Activated CD8-positive, alpha-beta T cell treated with anti-CD3 and anti-CD28 coated beads for 36 hours (primary cell): ENCODE results near the gene ZNF670. TPM values are rescaled to one million over a fixed set of nuclear protein-coding genes. Genes with fewer than 3 reads are reported as not detected.

Experiments used
- ATAC-seq: fragments of 200-7000 bp; cut with Tn5 transposase; one replicate; pipeline ENCODE4 v1.10.0; 2021; ENCODE audit warnings: mild to moderate bottlenecking, moderate library complexity
- CTCF ChIA-PET: fragments of 350-600 bp; sonication (Branson Sonifier 250); formaldehyde crosslinking; loops from one replicate; lab custom pipeline; 2021; ENCODE audit warnings: antibody characterized with exemption; lab: Charles Lee
- POLR2A ChIA-PET: fragments of 350-600 bp; sonication (Branson Sonifier 250); formaldehyde crosslinking; loops from one replicate; lab custom pipeline; 2021; ENCODE audit warnings: antibody characterized with exemption; lab: Charles Lee
- DNase-seq: peaks from one replicate; pipeline ENCODE4 v3.0.0-alpha.2; 2020
- H3K27ac Mint-ChIP-seq: one replicate; pipeline ENCODE4 v1.8.0; 2021; ENCODE audit warnings: mild to moderate bottlenecking, mixed read lengths
- H3K27me3 Mint-ChIP-seq: one replicate; pipeline ENCODE4 v1.8.0; 2021; ENCODE audit warnings: mixed read lengths
- H3K36me3 Mint-ChIP-seq: one replicate; pipeline ENCODE4 v1.8.0; 2021; ENCODE audit warnings: low read depth, mixed read lengths
- H3K4me1 Mint-ChIP-seq: one replicate; pipeline ENCODE4 v1.8.0; 2021; ENCODE audit warnings: low read depth, mixed read lengths
- H3K4me3 Mint-ChIP-seq: one replicate; pipeline ENCODE4 v1.8.0; 2021; ENCODE audit warnings: mild to moderate bottlenecking, moderate library complexity, mixed read lengths
- H3K9me3 Mint-ChIP-seq: one replicate; pipeline ENCODE4 v1.8.0; 2021; ENCODE audit warnings: mixed read lengths
- CTCF ChIP-seq: fragments of 200-600 bp; IDR thresholded peaks from one replicate; pipeline ENCODE4 v1.8.0; 2022; ENCODE audit warnings: antibody characterized with exemption, mild to moderate bottlenecking
- intact Hi-C: fragments of 100-400 bp; cut with micrococcal nuclease; formaldehyde crosslinking; loops from one replicate; pipeline ENCODE4 v1.10.0; 2022
- total RNA-seq, 2 experiments: library from RNA; stranded (reverse); gene quantifications; one replicate each; pipeline ENCODE4 v1.2.3, GENCODE V29; 2021

Gene ZNF670
- total RNA-seq, 2 experiments from 2014 or later = 3.3 to 4.0 TPM

DNA sequence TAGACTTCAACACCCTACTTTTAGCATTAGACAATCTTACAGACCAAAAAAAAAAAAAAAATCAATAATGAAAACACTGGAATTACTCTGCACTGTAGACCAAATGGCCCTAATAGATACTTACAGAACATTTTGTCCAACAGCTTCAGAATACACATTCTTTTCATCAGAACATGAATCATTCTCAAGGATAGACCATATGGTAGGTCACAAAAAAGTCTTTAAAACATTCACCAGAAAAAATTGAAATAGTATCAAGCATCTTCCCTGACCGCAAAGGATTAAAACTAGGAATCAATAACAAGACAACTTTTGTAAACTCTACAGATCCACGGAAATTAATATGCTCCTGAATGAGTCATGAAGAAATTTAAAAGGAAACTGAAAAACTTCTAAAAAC, 22.5 kb downstream of the ZNF670 start:
- H3K27ac Mint-ChIP-seq = no peak overlapping the region

DNA sequence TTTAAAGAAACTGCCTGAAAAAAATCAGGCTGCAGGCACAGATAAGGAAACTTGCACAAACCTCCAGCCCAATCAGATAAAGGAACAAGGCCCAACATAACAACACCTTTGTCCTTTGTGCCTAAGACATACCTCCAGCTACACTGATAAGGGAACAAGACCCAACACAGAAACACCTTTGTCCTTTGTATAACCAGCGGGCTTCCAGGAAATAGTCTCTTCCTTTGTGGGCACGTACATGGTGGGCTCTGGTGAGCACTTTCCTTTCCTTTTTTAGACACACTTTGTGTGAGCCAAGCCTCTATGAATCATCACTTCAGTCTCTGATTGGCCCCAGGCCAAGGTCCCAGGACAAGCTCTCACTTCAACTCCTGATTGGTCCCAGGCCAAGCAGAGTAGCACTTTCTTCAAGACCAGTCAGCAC, 23.6 kb downstream of the ZNF670 start:
- ATAC-seq (peak; percentile 81), DNase-seq (peak; percentile 51)
- no peak overlapping the region for H3K4me3 Mint-ChIP-seq
- H3K36me3 Mint-ChIP-seq = peaks cover 67% of the 10 kb centered on the region
- no peak for TF ChIP-seq CTCF
- ChIA-PET POLR2A (interaction anchor here (1.0 kb wide), 1 partner anchor 24 kb away, joined by 3 read pairs; the partner anchor contains the start of gene ZNF670), CTCF (interaction anchor here (1.2 kb wide), 1 partner anchor 91 kb away, joined by 3 read pairs; no protein-coding TSS in a partner anchor)
- peak overlapping the region; percentile 9 for H3K27ac Mint-ChIP-seq
- H3K4me1 Mint-ChIP-seq = peaks cover 16% of the 10 kb centered on the region
- intact Hi-C loops = no loop called here
- H3K27me3 Mint-ChIP-seq = no peaks in the 10 kb centered on the region
- H3K9me3 Mint-ChIP-seq = peaks cover 75% of the 10 kb centered on the region

More for the DNA sequence above, 22.5 kb downstream of the ZNF670 start:
- peaks cover 69% of the 10 kb centered on the region for H3K9me3 Mint-ChIP-seq
- ATAC-seq = no peak
- no peak for DNase-seq
- no peak for TF ChIP-seq CTCF
- intact Hi-C loops = no loop called here
- peaks cover 16% of the 10 kb centered on the region for H3K4me1 Mint-ChIP-seq
- H3K36me3 Mint-ChIP-seq = peaks cover 65% of the 10 kb centered on the region
- no peaks in the 10 kb centered on the region for H3K27me3 Mint-ChIP-seq
- no peak overlapping the region for H3K4me3 Mint-ChIP-seq
- ChIA-PET POLR2A (no interaction called here), CTCF (no interaction called here)

GRCh38 chr1:247047702-247048101, 30.9 kb downstream of the ZNF670 start:
- Mint-ChIP-seq H3K27me3 (no peaks in the 10 kb centered on the region), H3K36me3 (peaks cover 64% of the 10 kb centered on the region), H3K4me1 (no peaks in the 10 kb centered on the region), H3K27ac (no peak overlapping the region), H3K4me3 (no peak overlapping the region), H3K9me3 (peaks cover 78% of the 10 kb centered on the region)
- ATAC-seq (no peak), DNase-seq (no peak)
- intact Hi-C loops = no loop called here
- TF ChIP-seq CTCF = no peak
- ChIA-PET POLR2A (no interaction called here), CTCF (no interaction called here)

DNA sequence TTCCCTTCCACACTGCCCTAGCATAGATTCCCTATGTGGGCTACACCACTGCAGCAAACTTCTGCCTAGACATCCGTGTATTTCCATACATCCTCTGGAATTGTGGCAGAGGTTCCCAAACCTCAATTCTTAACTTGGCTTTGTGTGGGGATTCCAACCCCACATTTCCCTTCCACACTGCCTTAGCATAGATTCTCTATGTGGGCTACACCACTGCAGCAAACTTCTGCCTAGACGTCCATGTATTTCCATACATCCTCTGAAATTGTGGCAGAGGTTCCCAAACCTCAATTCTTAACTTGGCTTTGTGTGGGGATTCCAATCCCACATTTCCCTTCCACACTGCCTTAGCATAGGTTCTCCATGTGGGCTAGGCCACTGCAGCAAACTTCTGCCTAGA, 31.4 kb downstream of the ZNF670 start:
- DNase-seq (no peak), ATAC-seq (no peak)
- H3K36me3 Mint-ChIP-seq = peaks cover 63% of the 10 kb centered on the region
- no peak for TF ChIP-seq CTCF
- CTCF ChIA-PET = no interaction called here
- POLR2A ChIA-PET = no interaction called here
- no peak overlapping the region for H3K4me3 Mint-ChIP-seq
- H3K27ac Mint-ChIP-seq = no peak overlapping the region
- no peaks in the 10 kb centered on the region for H3K4me1 Mint-ChIP-seq
- intact Hi-C loops = no loop called here
- no peaks in the 10 kb centered on the region for H3K27me3 Mint-ChIP-seq
- H3K9me3 Mint-ChIP-seq = peaks cover 78% of the 10 kb centered on the region

DNA sequence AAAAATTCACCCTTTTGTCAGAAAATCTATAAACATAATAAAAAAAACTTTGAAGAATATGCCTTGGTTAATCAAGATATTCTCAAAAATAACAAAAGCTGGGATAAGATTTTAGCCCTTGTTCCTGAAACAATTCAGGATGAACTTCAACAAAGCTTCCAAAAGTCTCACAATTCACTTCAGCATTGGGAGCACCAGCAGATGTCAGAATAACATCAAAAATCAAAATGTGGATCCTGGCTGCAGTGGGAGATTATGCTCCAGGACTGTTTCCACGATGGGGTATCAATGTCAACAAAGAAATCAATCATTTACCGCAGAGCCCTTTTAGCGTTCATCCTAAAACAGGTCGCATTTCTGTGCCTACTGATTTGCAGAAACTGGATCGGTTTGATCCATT, 35.2 kb downstream of the ZNF670 start:
- H3K9me3 Mint-ChIP-seq = peaks cover 77% of the 10 kb centered on the region
- H3K27ac Mint-ChIP-seq = no peak overlapping the region
- ChIA-PET POLR2A (no interaction called here), CTCF (no interaction called here)
- intact Hi-C loops = no loop called here
- DNase-seq = no peak
- H3K4me1 Mint-ChIP-seq = no peaks in the 10 kb centered on the region
- H3K27me3 Mint-ChIP-seq = no peaks in the 10 kb centered on the region
- no peak for ATAC-seq
- peaks cover 77% of the 10 kb centered on the region for H3K36me3 Mint-ChIP-seq
- H3K4me3 Mint-ChIP-seq = no peak overlapping the region
- TF ChIP-seq CTCF = no peak
